PC-3 (cell line): ENCODE data around the gene FOXC2.

Source experiments
- CTCF ChIP-seq: fragments of 300-600 bp; sonication (generic); conservative IDR thresholded peaks from 2 replicates; pipeline ENCODE4 v1.5.1; 2017; ENCODE audit warnings: antibody characterized with exemption, low read depth, mild to moderate bottlenecking, low read length
- EZH2 ChIP-seq: fragments of 300-600 bp; sonication (generic); IDR thresholded peaks from one replicate; pipeline ENCODE4 v1.6.1; 2017; ENCODE audit warnings: antibody characterized with exemption, mild to moderate bottlenecking, low read length; ENCODE audit not compliant: unreplicated experiment
- EZH2phosphoT487 ChIP-seq: fragments of 300-600 bp; sonication (generic); IDR thresholded peaks from 2 replicates; pipeline ENCODE4 v1.6.1; 2018; ENCODE audit warnings: mild to moderate bottlenecking, antibody characterized with exemption, low read length, borderline replicate concordance

DNA sequence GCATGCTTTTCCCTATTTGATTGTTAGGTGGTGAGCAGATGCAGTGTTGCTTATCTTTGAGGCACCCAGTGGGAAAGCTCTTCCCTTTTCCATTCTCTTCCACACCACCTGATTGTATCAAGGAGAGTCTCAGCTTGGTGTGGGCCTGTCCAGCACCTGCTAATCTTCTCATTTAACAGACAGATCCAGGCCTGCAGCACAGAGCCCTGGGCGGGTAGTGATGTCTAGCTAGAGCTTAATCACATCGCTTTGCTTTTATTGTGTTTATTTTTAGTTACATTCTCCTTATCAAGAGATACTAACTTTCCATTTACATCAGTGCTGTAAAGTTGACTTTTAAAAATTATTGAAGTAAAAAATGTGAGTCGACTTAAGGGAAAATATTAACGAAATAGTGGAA, 35.9 kb downstream of the FOXC2 start:
- TF ChIP-seq EZH2 (no peak), CTCF (no peak), EZH2phosphoT487 (no peak)
